Astrocyte (in vitro differentiated cells and primary cell): Measurements from ENCODE around the gene TAF3. TPM values are rescaled to one million over a fixed set of nuclear protein-coding genes. Genes with fewer than 3 reads are reported as not detected.

ENCODE experiments used
- DNase-seq: peaks from one replicate; pipeline ENCODE4 v3.0.0-alpha.2; 2010; ENCODE audit warnings: low read depth
- FAIRE-seq: peaks from 2 replicates; lab custom pipeline; 2011; peaks lifted over from hg19 to GRCh38; lab: Jason Lieb, UNC
- H2AFZ ChIP-seq: 2 replicates; pipeline ENCODE4 v1.6.0; 2012; ENCODE audit warnings: low read depth, low read length, inconsistent platforms
- H3K27ac ChIP-seq: 2 replicates; pipeline ENCODE4 v1.5.1; 2011; ENCODE audit warnings: low read depth, low read length, inconsistent platforms
- H3K27me3 ChIP-seq: 2 replicates; pipeline ENCODE4 v1.6.0; 2011; ENCODE audit warnings: low read length, inconsistent platforms; ENCODE audit not compliant: insufficient read depth
- H3K36me3 ChIP-seq: 2 replicates; pipeline ENCODE4 v1.5.1; 2011; ENCODE audit warnings: low read length, inconsistent platforms; ENCODE audit not compliant: insufficient read depth
- H3K4me1 ChIP-seq: 2 replicates; pipeline ENCODE4 v1.5.1; 2011; ENCODE audit warnings: low read length, inconsistent platforms; ENCODE audit not compliant: insufficient read depth
- H3K4me2 ChIP-seq: 2 replicates; pipeline ENCODE4 v1.6.0; 2012; ENCODE audit warnings: low read length, inconsistent platforms
- H3K4me3 ChIP-seq: 2 replicates; pipeline ENCODE4 v1.5.1; 2011; ENCODE audit warnings: low read depth, mild to moderate bottlenecking, low read length, inconsistent platforms; ENCODE audit not compliant: insufficient read depth
- H3K79me2 ChIP-seq: 2 replicates; pipeline ENCODE4 v1.6.0; 2012; ENCODE audit warnings: mild to moderate bottlenecking, low read length, inconsistent platforms; ENCODE audit not compliant: insufficient read depth
- H3K9ac ChIP-seq: 2 replicates; pipeline ENCODE4 v1.6.0; 2012; ENCODE audit warnings: mild to moderate bottlenecking, low read length, inconsistent platforms
- H3K9me3 ChIP-seq: 2 replicates; pipeline ENCODE4 v1.5.1; 2012; ENCODE audit warnings: low read depth, mild to moderate bottlenecking, low read length, inconsistent platforms; ENCODE audit not compliant: insufficient read depth
- H4K20me1 ChIP-seq: 2 replicates; pipeline ENCODE4 v1.6.0; 2012; ENCODE audit warnings: low read length, inconsistent platforms; ENCODE audit not compliant: insufficient read depth
- H3K27ac Mint-ChIP-seq: one replicate; pipeline ENCODE4 v1.8.0; 2021; ENCODE audit warnings: mild to moderate bottlenecking, mixed read lengths; ENCODE audit not compliant: unreplicated experiment
- H3K27me3 Mint-ChIP-seq: one replicate; pipeline ENCODE4 v1.8.0; 2021; ENCODE audit warnings: low read depth, mixed read lengths; ENCODE audit not compliant: unreplicated experiment
- H3K36me3 Mint-ChIP-seq: one replicate; pipeline ENCODE4 v1.8.0; 2021; ENCODE audit warnings: low read depth, mixed read lengths; ENCODE audit not compliant: unreplicated experiment
- H3K4me1 Mint-ChIP-seq: one replicate; pipeline ENCODE4 v1.8.0; 2021; ENCODE audit warnings: low read depth, mixed read lengths; ENCODE audit not compliant: unreplicated experiment
- H3K4me3 Mint-ChIP-seq: one replicate; pipeline ENCODE4 v1.8.0; 2021; ENCODE audit warnings: mild to moderate bottlenecking, moderate library complexity, mixed read lengths; ENCODE audit not compliant: unreplicated experiment
- H3K9me3 Mint-ChIP-seq: one replicate; pipeline ENCODE4 v1.8.0; 2021; ENCODE audit warnings: mild to moderate bottlenecking, mixed read lengths; ENCODE audit not compliant: unreplicated experiment
- CTCF ChIP-seq: IDR thresholded peaks from 2 replicates; pipeline ENCODE4 v1.5.1; 2011; ENCODE audit warnings: low read depth, mild to moderate bottlenecking, inconsistent platforms, low read length, moderate library complexity; ENCODE audit not compliant: insufficient read depth
- EZH2 ChIP-seq: IDR thresholded peaks from 2 replicates; pipeline ENCODE4 v1.6.1; 2012; ENCODE audit warnings: mild to moderate bottlenecking, low read length, inconsistent platforms; ENCODE audit not compliant: insufficient read depth
- total RNA-seq: library from RNA; stranded (reverse); gene quantifications from 2 replicates; pipeline ENCODE4 v1.2.1, GENCODE V29; 2021

TAF3 gene
- total RNA-seq, 1 donor from 2014 or later = 10.2 TPM

DNA sequence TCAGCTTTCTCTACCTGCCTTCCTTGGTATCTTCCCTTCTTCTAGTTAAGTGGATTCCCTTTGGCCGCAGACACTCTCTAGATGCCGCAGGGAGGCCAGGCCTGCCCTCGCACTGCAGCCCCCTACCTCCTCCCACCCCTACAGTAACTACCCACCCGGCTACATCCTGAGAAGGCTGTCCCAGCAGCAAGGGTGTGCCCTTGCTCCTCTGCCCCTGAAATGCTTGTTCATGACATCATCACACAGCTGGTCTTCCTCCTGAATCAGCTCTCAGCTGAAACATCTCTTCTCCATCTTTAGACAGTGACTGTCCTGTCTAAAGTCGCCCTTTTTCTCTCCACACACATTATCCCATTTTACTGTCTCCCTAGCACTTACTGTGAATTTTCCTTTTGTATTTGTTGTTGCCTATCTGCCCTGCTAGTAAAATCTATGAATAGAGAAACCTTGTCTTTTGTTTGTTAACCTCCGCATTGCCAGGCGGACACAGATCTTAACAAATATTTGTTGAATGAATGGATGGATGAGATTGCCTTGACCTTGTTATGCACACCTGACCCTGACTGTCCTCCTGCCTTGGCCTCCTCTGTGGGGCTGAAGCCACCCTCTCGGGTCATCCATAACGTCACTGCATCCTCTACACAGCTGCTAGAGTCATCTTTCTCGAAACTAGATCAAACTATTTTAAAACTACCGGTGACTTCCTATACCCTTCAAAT is 127.3 kb downstream of the TAF3 start:
- Mint-ChIP-seq H3K9me3 (peaks cover 2% of the 10 kb centered on the region), H3K27ac (peak overlapping the region; percentile 49), H3K27me3 (no peaks in the 10 kb centered on the region), H3K4me1 (peaks cover 20% of the 10 kb centered on the region), H3K36me3 (no peaks in the 10 kb centered on the region), H3K4me3 (no peak overlapping the region)
- DNase-seq (no peak), FAIRE-seq (peak; percentile 29)
- peaks cover 23% of the 10 kb centered on the region for H3K4me1 ChIP-seq
- no peak overlapping the region for H2AFZ ChIP-seq
- no peak overlapping the region for H3K4me3 ChIP-seq
- no peak overlapping the region for H3K27ac ChIP-seq
- no peaks in the 10 kb centered on the region for H3K9me3 ChIP-seq
- H3K79me2 ChIP-seq = peaks cover 4% of the 10 kb centered on the region
- no peaks in the 10 kb centered on the region for H4K20me1 ChIP-seq
- no peaks in the 10 kb centered on the region for H3K27me3 ChIP-seq
- TF ChIP-seq CTCF = no peak
- TF ChIP-seq EZH2 = no peak
- H3K4me2 ChIP-seq = no peak overlapping the region
- H3K9ac ChIP-seq = no peak overlapping the region
- no peaks in the 10 kb centered on the region for H3K36me3 ChIP-seq

DNA sequence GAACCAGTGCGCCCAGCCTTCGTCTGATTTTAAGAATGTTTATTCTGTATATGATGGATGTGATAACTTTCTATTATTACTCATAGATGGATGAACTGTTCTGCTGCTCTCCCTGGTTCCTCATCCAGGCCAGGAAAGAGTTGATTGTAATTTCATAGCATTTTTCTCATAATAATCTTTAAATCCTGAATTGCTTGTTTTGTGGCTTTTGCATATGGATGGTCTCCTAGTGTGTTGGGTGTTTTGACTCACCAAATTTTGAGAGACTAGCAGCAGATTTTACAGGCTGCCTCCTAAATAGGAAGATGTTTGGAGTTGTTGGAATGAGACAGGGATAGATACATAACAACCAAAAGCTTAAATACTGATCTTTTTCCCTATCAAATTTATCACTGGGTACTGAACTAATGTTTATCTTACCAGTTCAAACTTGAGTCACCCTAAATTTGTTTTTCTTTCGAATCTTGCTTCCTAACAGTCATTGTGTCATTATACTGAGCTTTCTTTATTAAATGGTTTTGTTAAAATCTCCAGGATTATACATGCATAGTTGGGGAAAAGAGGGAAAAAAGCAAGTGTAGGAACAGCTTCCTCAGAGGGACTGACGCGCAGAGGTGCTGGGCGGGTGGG is 130.2 kb downstream of the TAF3 start:
- H3K9me3 ChIP-seq = no peaks in the 10 kb centered on the region
- no peak overlapping the region for H3K4me3 ChIP-seq
- no peak overlapping the region for H3K27ac ChIP-seq
- H3K27me3 ChIP-seq = no peaks in the 10 kb centered on the region
- TF ChIP-seq EZH2 = no peak
- no peak for TF ChIP-seq CTCF
- DNase-seq (peak; percentile 51), FAIRE-seq (peak; percentile 5)
- H3K36me3 ChIP-seq = no peaks in the 10 kb centered on the region
- H3K27ac Mint-ChIP-seq = no peak overlapping the region
- no peak overlapping the region for H2AFZ ChIP-seq
- peaks cover 20% of the 10 kb centered on the region for H3K4me1 ChIP-seq
- H3K27me3 Mint-ChIP-seq = no peaks in the 10 kb centered on the region
- H3K9ac ChIP-seq = peak overlapping the region; percentile 7
- peaks cover 6% of the 10 kb centered on the region for H3K9me3 Mint-ChIP-seq
- H3K4me3 Mint-ChIP-seq = no peak overlapping the region
- peaks cover 4% of the 10 kb centered on the region for H3K79me2 ChIP-seq
- peak overlapping the region; percentile 69 for H3K4me2 ChIP-seq
- no peaks in the 10 kb centered on the region for H4K20me1 ChIP-seq
- peaks cover 2% of the 10 kb centered on the region for H3K36me3 Mint-ChIP-seq
- peaks cover 23% of the 10 kb centered on the region for H3K4me1 Mint-ChIP-seq
